OCI-LY1 (cell line): ENCODE measurements around the gene SYT2.
"Not testable (repeated sequence)": the region's sequence is repeated elsewhere in the genome, so short reads cannot be mapped to it uniquely, and the experiment has no call there.

ENCODE experiments used
- H2AFZ ChIP-seq: fragments of 200-600 bp; sonication (generic), shearing (Covaris generic); 2 replicates; pipeline ENCODE4 v1.6.0; 2014; ENCODE audit warnings: antibody characterized with exemption, mild to moderate bottlenecking, low read length
- H3F3A ChIP-seq: fragments of 200-600 bp; sonication (generic), shearing (Covaris generic); 2 replicates; pipeline ENCODE4 v1.6.0; 2014; ENCODE audit warnings: mild to moderate bottlenecking, antibody characterized with exemption, low read length, moderate library complexity; ENCODE audit not compliant: insufficient read depth
- H3K27ac ChIP-seq: fragments of 200-600 bp; sonication (generic); 2 replicates; pipeline ENCODE4 v1.5.1; 2014; ENCODE audit warnings: low read length, mixed run types, mild to moderate bottlenecking, low read depth; ENCODE audit not compliant: poor library complexity, severe bottlenecking
- H3K27me3 ChIP-seq: fragments of 200-600 bp; sonication (generic); 2 replicates; pipeline ENCODE4 v1.6.0; 2014; ENCODE audit warnings: antibody characterized with exemption, mild to moderate bottlenecking, low read length, moderate library complexity; ENCODE audit not compliant: insufficient read depth
- H3K36me3 ChIP-seq: fragments of 200-600 bp; sonication (generic); 2 replicates; pipeline ENCODE4 v1.6.1; 2014; ENCODE audit warnings: mild to moderate bottlenecking, antibody characterized with exemption, low read length, moderate library complexity, mixed read lengths; ENCODE audit not compliant: insufficient read depth
- H3K4me1 ChIP-seq: fragments of 200-600 bp; sonication (generic); 2 replicates; pipeline ENCODE4 v1.5.1; 2014; ENCODE audit warnings: mild to moderate bottlenecking, low read length, moderate library complexity; ENCODE audit not compliant: insufficient read depth, severe bottlenecking
- H3K4me2 ChIP-seq: fragments of 200-600 bp; sonication (generic), shearing (Covaris generic); 2 replicates; pipeline ENCODE4 v1.6.1; 2014; ENCODE audit warnings: low read length
- H3K4me3 ChIP-seq: fragments of 200-600 bp; sonication (generic); 2 replicates; pipeline ENCODE4 v1.5.1; 2014; ENCODE audit warnings: low read length, low read depth, mild to moderate bottlenecking, mixed read lengths; ENCODE audit not compliant: poor library complexity, severe bottlenecking
- H3K79me2 ChIP-seq: fragments of 200-600 bp; shearing (Covaris generic); 2 replicates; pipeline ENCODE4 v1.6.1; 2016; ENCODE audit warnings: mixed run types, low read length, mixed read lengths; ENCODE audit not compliant: insufficient read depth
- H3K9ac ChIP-seq: fragments of 200-600 bp; sonication (generic), shearing (Covaris generic); 2 replicates; pipeline ENCODE4 v1.6.1; 2014; ENCODE audit warnings: mild to moderate bottlenecking, low read length, mixed read lengths
- H3K9me2 ChIP-seq: fragments of 200-600 bp; sonication (generic), shearing (Covaris generic); 2 replicates; pipeline ENCODE4 v1.6.1; 2014; ENCODE audit warnings: low read depth, mild to moderate bottlenecking, low read length, mixed read lengths
- H3K9me3 ChIP-seq: fragments of 200-600 bp; shearing (Covaris generic); 2 replicates; pipeline ENCODE4 v1.6.1; 2014; ENCODE audit warnings: low read length, mixed read lengths
- H4K20me1 ChIP-seq: fragments of 200-600 bp; sonication (generic), shearing (Covaris generic); 2 replicates; pipeline ENCODE4 v1.6.0; 2016; ENCODE audit warnings: mild to moderate bottlenecking, low read length; ENCODE audit not compliant: insufficient read depth
- CTCF ChIP-seq: fragments of 200-600 bp; sonication (generic), shearing (Covaris generic); IDR thresholded peaks from 2 replicates; pipeline ENCODE4 v1.5.1; 2017; ENCODE audit warnings: mild to moderate bottlenecking, antibody characterized with exemption, low read length, moderate library complexity, mixed read lengths
- EZH2 ChIP-seq: fragments of 200-600 bp; sonication (generic), shearing (Covaris generic); IDR thresholded peaks from 2 replicates; pipeline ENCODE4 v1.8.0; 2017; ENCODE audit warnings: borderline replicate concordance, mixed run types, mild to moderate bottlenecking, antibody characterized with exemption, low read length, moderate library complexity, mixed read lengths

Gene SYT2

GRCh38 chr1:202628646-202629215 lies 81.5 kb downstream of the SYT2 start:
- H4K20me1 ChIP-seq: no peaks in the 10 kb centered on the region
- TF ChIP-seq CTCF: no peak
- no peak for TF ChIP-seq EZH2
- no peaks in the 10 kb centered on the region for H3K9me3 ChIP-seq
- H2AFZ ChIP-seq: no peak overlapping the region
- no peak overlapping the region for H3K4me3 ChIP-seq
- no peak overlapping the region for H3K4me2 ChIP-seq
- no peaks in the 10 kb centered on the region for H3K27me3 ChIP-seq
- H3K36me3 ChIP-seq: no peaks in the 10 kb centered on the region
- H3K4me1 ChIP-seq: no peaks in the 10 kb centered on the region
- H3K9ac ChIP-seq: no peak overlapping the region
- no peak overlapping the region for H3K27ac ChIP-seq
- no peaks in the 10 kb centered on the region for H3K79me2 ChIP-seq
- no peaks in the 10 kb centered on the region for H3F3A ChIP-seq
- H3K9me2 ChIP-seq: no peaks in the 10 kb centered on the region

- H3K4me1 ChIP-seq: no peaks in the 10 kb centered on the region
- no peak overlapping the region for H3K9ac ChIP-seq
- H3K4me2 ChIP-seq: no peak overlapping the region
- no peaks in the 10 kb centered on the region for H3K27me3 ChIP-seq
- H3K4me3 ChIP-seq: no peak overlapping the region
- no peak overlapping the region for H3K27ac ChIP-seq
- H3K9me2 ChIP-seq: no peaks in the 10 kb centered on the region
- H3K79me2 ChIP-seq: no peaks in the 10 kb centered on the region
- H3K9me3 ChIP-seq: no peaks in the 10 kb centered on the region
- no peaks in the 10 kb centered on the region for H3K36me3 ChIP-seq
- no peak for TF ChIP-seq CTCF
- no peaks in the 10 kb centered on the region for H4K20me1 ChIP-seq
- no peak overlapping the region for H2AFZ ChIP-seq
- H3F3A ChIP-seq: no peaks in the 10 kb centered on the region
Measured at GRCh38 chr1:202627841-202628565, 82.3 kb downstream of the SYT2 start.

GRCh38 chr1:202627036-202627435 lies 83.2 kb downstream of the SYT2 start:
- H2AFZ ChIP-seq, H3K4me2 ChIP-seq, H3K4me1 ChIP-seq, H3K4me3 ChIP-seq, H3K27ac ChIP-seq, H3F3A ChIP-seq, H3K27me3 ChIP-seq, H3K9ac ChIP-seq, H4K20me1 ChIP-seq, H3K36me3 ChIP-seq, H3K79me2 ChIP-seq, H3K9me2 ChIP-seq, H3K9me3 ChIP-seq: not testable (repeated sequence)
